IPS-18c (cell line): ENCODE results near the gene SLC9A7.

Source experiments
- H3K4me3 ChIP-seq: 2 replicates; pipeline ENCODE4 v1.7.0; 2013; ENCODE audit warnings: low read depth, mild to moderate bottlenecking, low read length, moderate library complexity; ENCODE audit not compliant: insufficient read depth
- H3K9me3 ChIP-seq: one replicate; pipeline ENCODE4 v1.6.1; 2013; ENCODE audit warnings: mild to moderate bottlenecking, low read length, moderate library complexity; ENCODE audit not compliant: control insufficient read depth, insufficient read depth

SLC9A7 gene

GRCh38 chrX:46575991-46576392, 182.9 kb downstream of the SLC9A7 start:
- Histone ChIP-seq H3K9me3 (peaks cover 9% of the 10 kb centered on the region), H3K4me3 (peak overlapping the region; percentile 35; the same call in 1 of the 2 replicates)

GRCh38 chrX:46575586-46575985, 183.3 kb downstream of the SLC9A7 start:
- Histone ChIP-seq H3K4me3 (peak overlapping the region; percentile 35), H3K9me3 (peaks cover 8% of the 10 kb centered on the region)

- Histone ChIP-seq H3K9me3 (peaks cover 8% of the 10 kb centered on the region), H3K4me3 (peak overlapping the region; percentile 35)
Measured at GRCh38 chrX:46574774-46575381, 184.0 kb downstream of the SLC9A7 start.

- Histone ChIP-seq H3K9me3 (peaks cover 8% of the 10 kb centered on the region), H3K4me3 (peak overlapping the region; percentile 35)
Measured at GRCh38 chrX:46573892-46574773, 184.8 kb downstream of the SLC9A7 start.

- peaks cover 8% of the 10 kb centered on the region for H3K9me3 ChIP-seq
- peak within 1 kb of the TSS; percentile 35 for H3K4me3 ChIP-seq
Measured at GRCh38 chrX:46573331-46573891, 185.5 kb downstream of the SLC9A7 start, which contains the start of gene CHST7. CHST7 (plus strand) TSS chrX:46573765; CDS start chrX:46573932, 167 bp downstream.

GRCh38 chrX:46572340-46572936, 186.5 kb downstream of the SLC9A7 start:
- H3K4me3 ChIP-seq: no peak overlapping the region
- peaks cover 8% of the 10 kb centered on the region for H3K9me3 ChIP-seq

GRCh38 chrX:46571423-46572339, 187.2 kb downstream of the SLC9A7 start:
- Histone ChIP-seq H3K9me3 (peaks cover 8% of the 10 kb centered on the region), H3K4me3 (no peak overlapping the region)

GRCh38 chrX:46569621-46570020, 189.3 kb downstream of the SLC9A7 start:
- H3K4me3 ChIP-seq: no peak overlapping the region
- peaks cover 8% of the 10 kb centered on the region for H3K9me3 ChIP-seq

- H3K9me3 ChIP-seq: peaks cover 3% of the 10 kb centered on the region
Measured at GRCh38 chrX:46567388-46567787, 191.5 kb downstream of the SLC9A7 start.

GRCh38 chrX:46561824-46562657, 196.9 kb downstream of the SLC9A7 start:
- Histone ChIP-seq H3K4me3 (no peak overlapping the region), H3K9me3 (no peaks in the 10 kb centered on the region)

More at GRCh38 chrX:46567388-46567787, 191.5 kb downstream of the SLC9A7 start:
- no peak overlapping the region for H3K4me3 ChIP-seq

GRCh38 chrX:46559062-46559461, 199.9 kb downstream of the SLC9A7 start:
- Histone ChIP-seq H3K9me3 (peaks cover 2% of the 10 kb centered on the region), H3K4me3 (no peak overlapping the region)

- H3K9me3 ChIP-seq: peaks cover 5% of the 10 kb centered on the region
- H3K4me3 ChIP-seq: no peak overlapping the region
Measured at GRCh38 chrX:46554942-46555341, 204.0 kb downstream of the SLC9A7 start.

- no peak overlapping the region for H3K4me3 ChIP-seq
- peaks cover 6% of the 10 kb centered on the region for H3K9me3 ChIP-seq
Measured at GRCh38 chrX:46553935-46554334, 205.0 kb downstream of the SLC9A7 start.

- peaks cover 8% of the 10 kb centered on the region for H3K9me3 ChIP-seq
Measured at GRCh38 chrX:46551494-46552128, 207.3 kb downstream of the SLC9A7 start.

GRCh38 chrX:46549914-46550313, 209.0 kb downstream of the SLC9A7 start:
- Histone ChIP-seq H3K4me3 (no peak overlapping the region), H3K9me3 (peaks cover 8% of the 10 kb centered on the region)

More at GRCh38 chrX:46551494-46552128, 207.3 kb downstream of the SLC9A7 start:
- H3K4me3 ChIP-seq: no peak overlapping the region
